OCI-LY7 (cell line): Measurements from ENCODE around the gene PTGS1.

Experiments used
- CTCF ChIP-seq: fragments of 200-600 bp; sonication (generic); conservative IDR thresholded peaks from 2 replicates; pipeline ENCODE4 v1.5.1; 2014; ENCODE audit warnings: mild to moderate bottlenecking, antibody characterized with exemption, low read length, moderate library complexity, mixed read lengths
- EZH2phosphoT487 ChIP-seq: fragments of 200-600 bp; sonication (generic); IDR thresholded peaks from 2 replicates; pipeline ENCODE4 v1.6.1; 2018; ENCODE audit warnings: low read depth, borderline replicate concordance, mild to moderate bottlenecking, mixed run types, antibody characterized with exemption, low read length, moderate library complexity, mixed read lengths

GRCh38 chr9:122360891-122361290, 9.9 kb upstream of the PTGS1 start:
- no peak for TF ChIP-seq CTCF
- TF ChIP-seq EZH2phosphoT487 = no peak
